MCF 10A (cell line): ENCODE measurements around the gene ZNF501. TPM values are rescaled to one million over a fixed set of nuclear protein-coding genes. Genes with fewer than 3 reads are reported as not detected.

ENCODE experiments used
- BruUV-seq: library from RNA; stranded (reverse); fragments of 400-500 nt; replicated peaks from 2 replicates; lab custom pipeline; 2021; lab: Mats Ljungman, UMichigan
- CTCF ChIA-PET: fragments of 300-600 bp; sonication (Branson Sonifier 250); formaldehyde crosslinking; extraction: SDS; loops from one replicate; lab custom pipeline; 2021; ENCODE audit warnings: antibody characterized with exemption, inconsistent platforms; lab: Yijun Ruan, JAX
- POLR2A ChIA-PET: fragments of 300-600, 350-650 bp; sonication (Branson Sonifier 250); formaldehyde crosslinking; extraction: SDS; loops from one replicate; lab custom pipeline; 2020; ENCODE audit warnings: antibody characterized with exemption, inconsistent platforms; lab: Yijun Ruan, JAX
- DNase-seq: peaks from one replicate; pipeline ENCODE4 v3.0.0-alpha.2; 2018; ENCODE audit not compliant: unreplicated experiment
- H3K27ac Mint-ChIP-seq: one replicate; pipeline ENCODE4 v1.8.0; 2022; ENCODE audit warnings: mild to moderate bottlenecking, low read depth, mixed read lengths; ENCODE audit not compliant: unreplicated experiment
- H3K27me3 Mint-ChIP-seq: one replicate; pipeline ENCODE4 v1.8.0; 2022; ENCODE audit warnings: mixed read lengths; ENCODE audit not compliant: insufficient read depth, unreplicated experiment
- H3K36me3 Mint-ChIP-seq: one replicate; pipeline ENCODE4 v1.8.0; 2022; ENCODE audit warnings: mild to moderate bottlenecking, moderate library complexity, mixed read lengths; ENCODE audit not compliant: insufficient read depth, unreplicated experiment
- H3K4me1 Mint-ChIP-seq: one replicate; pipeline ENCODE4 v1.8.0; 2022; ENCODE audit warnings: mixed read lengths; ENCODE audit not compliant: insufficient read depth, unreplicated experiment
- H3K4me3 Mint-ChIP-seq: one replicate; pipeline ENCODE4 v1.8.0; 2022; ENCODE audit warnings: mild to moderate bottlenecking, moderate library complexity, mixed read lengths; ENCODE audit not compliant: unreplicated experiment
- H3K9me3 Mint-ChIP-seq: one replicate; pipeline ENCODE4 v1.8.0; 2022; ENCODE audit warnings: mixed read lengths; ENCODE audit not compliant: unreplicated experiment
- CTCF ChIP-seq: fragments of 200-600 bp; IDR thresholded peaks from one replicate; pipeline ENCODE4 v1.8.0; 2022; ENCODE audit warnings: antibody characterized with exemption, mild to moderate bottlenecking; ENCODE audit not compliant: unreplicated experiment
- intact Hi-C: fragments of 100-400 bp; cut with micrococcal nuclease; formaldehyde crosslinking; loops from 2 replicates; pipeline ENCODE4 v1.14.1; 2022
- total RNA-seq: library from RNA; stranded (reverse); gene quantifications from 2 replicates; pipeline ENCODE4 v1.2.3, GENCODE V29; 2022

The ZNF501 gene
- total RNA-seq, 1 experiment from 2014 or later: 0.40 TPM

DNA sequence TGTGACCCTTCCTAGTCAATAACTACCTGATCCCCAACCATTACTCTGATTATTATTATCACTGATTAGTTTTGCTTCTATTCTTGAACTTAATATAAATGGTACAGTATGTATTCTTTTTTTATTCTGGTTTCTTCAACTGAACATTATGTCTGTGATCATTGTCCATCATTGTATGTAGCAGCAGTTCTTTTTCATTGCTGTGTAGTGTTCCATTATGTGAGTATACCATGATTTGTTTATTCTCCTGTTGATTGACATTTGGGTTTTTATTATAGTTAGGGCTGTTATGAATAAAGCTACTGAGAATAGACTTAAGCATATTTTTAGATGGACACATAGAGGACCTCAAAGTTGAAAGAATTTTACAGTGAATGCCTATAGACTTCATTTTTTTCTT, 34.8 kb downstream of the ZNF501 start:
- intact Hi-C loops: loop anchor here (5.0 kb wide), 3 partner anchors 137 to 232 kb away; partner anchors contain the start of gene ZNF197
- H3K4me3 Mint-ChIP-seq: no peak overlapping the region
- no TSS peak for BruUV-seq
- ChIA-PET CTCF (interaction anchor here (0.8 kb wide), 1 partner anchor 15 kb away, joined by 3 read pairs; no protein-coding TSS in a partner anchor), POLR2A (interaction anchor here (0.6 to 3.8 kb wide), 2 partner anchors 118 to 211 kb away, joined by 3 to 38 read pairs; partner anchors contain the start of genes EXOSC7 and ZDHHC3)
- no peaks in the 10 kb centered on the region for H3K9me3 Mint-ChIP-seq
- peaks cover 17% of the 10 kb centered on the region for H3K36me3 Mint-ChIP-seq
- H3K27ac Mint-ChIP-seq: no peak overlapping the region
- no peak for DNase-seq
- H3K4me1 Mint-ChIP-seq: peaks cover 11% of the 10 kb centered on the region
- no peaks in the 10 kb centered on the region for H3K27me3 Mint-ChIP-seq
- no peak for TF ChIP-seq CTCF

DNA sequence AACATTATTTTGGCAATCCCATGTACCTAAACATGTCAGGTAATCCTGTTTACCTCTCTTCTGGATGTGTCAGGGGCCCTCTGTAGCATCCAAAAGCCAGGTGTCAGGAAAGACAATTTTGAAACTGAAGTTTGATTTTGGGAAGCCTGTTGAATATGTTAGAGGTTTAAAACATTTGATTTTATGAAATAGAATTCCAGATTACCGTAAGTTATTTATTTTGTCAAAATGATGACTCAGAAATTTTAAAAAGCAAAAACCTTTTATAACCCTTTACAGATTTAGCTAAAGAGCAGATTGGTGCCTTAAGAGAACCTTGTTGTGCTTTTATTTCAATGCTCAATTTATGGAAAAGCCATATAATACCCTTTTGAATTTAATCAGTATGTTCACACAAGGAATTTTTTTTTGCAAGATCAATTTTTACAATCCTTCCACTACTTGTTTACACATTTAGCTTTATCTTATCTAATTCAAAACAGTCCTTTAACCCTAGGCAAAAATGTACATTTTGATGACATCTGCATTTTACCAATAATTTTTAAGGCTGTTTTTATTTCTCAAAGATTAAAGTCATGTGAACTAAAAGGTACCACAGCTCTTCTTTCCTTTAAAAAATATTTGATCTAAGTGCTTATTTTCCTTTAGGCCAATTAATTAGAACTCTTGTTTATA, 42.1 kb downstream of the ZNF501 start:
- no TSS peak for BruUV-seq
- Mint-ChIP-seq H3K4me3 (no peak overlapping the region), H3K4me1 (no peaks in the 10 kb centered on the region), H3K9me3 (peaks cover 8% of the 10 kb centered on the region), H3K27me3 (no peaks in the 10 kb centered on the region), H3K36me3 (peaks cover 25% of the 10 kb centered on the region), H3K27ac (no peak overlapping the region)
- ChIA-PET POLR2A (interaction anchor here (0.7 to 3.3 kb wide), 3 partner anchors 10 to 21 kb away, joined by 3 to 21 read pairs (median 3); partner anchors contain the start of genes KIAA1143 and KIF15), CTCF (interaction anchor here (0.6 kb wide), 3 partner anchors 9 to 143 kb away, joined by 3 to 4 read pairs (median 4); no protein-coding TSS in a partner anchor)
- TF ChIP-seq CTCF: no peak
- intact Hi-C loops: no loop called here
- no peak for DNase-seq

- BruUV-seq: no TSS peak
- H3K27me3 Mint-ChIP-seq: no peaks in the 10 kb centered on the region
- no peaks in the 10 kb centered on the region for H3K4me1 Mint-ChIP-seq
- H3K36me3 Mint-ChIP-seq: peaks cover 22% of the 10 kb centered on the region
- POLR2A ChIA-PET: interaction anchor here (0.7 to 3.3 kb wide), 3 partner anchors 10 to 20 kb away, joined by 3 to 21 read pairs (median 3); partner anchors contain the start of genes KIAA1143 and KIF15
- intact Hi-C loops: no loop called here
- no peak overlapping the region for H3K4me3 Mint-ChIP-seq
- no peak for DNase-seq
- CTCF ChIA-PET: interaction anchor here (0.6 kb wide), 2 partner anchors 54 to 142 kb away, joined by 3 to 4 read pairs; no protein-coding TSS in a partner anchor
- H3K9me3 Mint-ChIP-seq: peaks cover 8% of the 10 kb centered on the region
- TF ChIP-seq CTCF: no peak
- no peak overlapping the region for H3K27ac Mint-ChIP-seq
These were observed 42.6 kb downstream of the ZNF501 start for GRCh38 chr3:44772099-44772442.

DNA sequence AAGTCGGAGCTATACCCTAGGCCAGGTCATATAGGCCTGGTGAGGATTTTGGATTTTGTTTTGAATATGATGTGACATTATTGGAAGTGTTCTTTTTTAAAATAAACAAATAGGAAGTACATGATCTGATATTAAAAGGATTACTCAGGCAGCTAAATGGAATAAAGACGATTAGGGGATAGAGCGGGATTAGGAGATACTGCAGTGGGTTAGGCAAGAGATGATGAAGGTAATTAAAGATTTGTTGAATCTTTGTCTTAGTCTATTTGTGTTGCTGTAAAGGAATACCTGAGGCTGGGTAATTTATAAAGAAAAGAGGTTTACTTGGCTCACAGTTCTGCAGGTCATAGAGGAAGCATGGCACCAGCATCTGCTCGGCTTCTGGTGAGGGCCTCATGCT, 53.5 kb downstream of the ZNF501 start:
- Mint-ChIP-seq H3K27me3 (no peaks in the 10 kb centered on the region), H3K9me3 (no peaks in the 10 kb centered on the region), H3K27ac (no peak overlapping the region), H3K36me3 (peaks cover 11% of the 10 kb centered on the region), H3K4me1 (no peaks in the 10 kb centered on the region), H3K4me3 (no peak overlapping the region)
- no peak for DNase-seq
- intact Hi-C loops: no loop called here
- no peak for TF ChIP-seq CTCF
- CTCF ChIA-PET: no interaction called here
- POLR2A ChIA-PET: no interaction called here
- no TSS peak for BruUV-seq
